ENCODE results near the gene PRMT5.
"Not testable (repeated sequence)": the region's sequence is repeated elsewhere in the genome, so short reads cannot be mapped to it uniquely, and the experiment has no call there.

The PRMT5 gene

GRCh38 chr14:22955702-22956569 lies 26.8 kb upstream of the PRMT5 start:
- H3K4me3 ChIP-seq (ENCODE audit: control insufficient read depth, low read depth, low read length) = peak overlapping the region; percentile 74
- no peak for TF ChIP-seq CTCF (conservative IDR thresholded peaks at IDR 0.05; ENCODE audit: control insufficient read depth, insufficient read depth, low read depth, low read length)
- no peak for DNase-seq (ENCODE audit: low read depth)

DNA sequence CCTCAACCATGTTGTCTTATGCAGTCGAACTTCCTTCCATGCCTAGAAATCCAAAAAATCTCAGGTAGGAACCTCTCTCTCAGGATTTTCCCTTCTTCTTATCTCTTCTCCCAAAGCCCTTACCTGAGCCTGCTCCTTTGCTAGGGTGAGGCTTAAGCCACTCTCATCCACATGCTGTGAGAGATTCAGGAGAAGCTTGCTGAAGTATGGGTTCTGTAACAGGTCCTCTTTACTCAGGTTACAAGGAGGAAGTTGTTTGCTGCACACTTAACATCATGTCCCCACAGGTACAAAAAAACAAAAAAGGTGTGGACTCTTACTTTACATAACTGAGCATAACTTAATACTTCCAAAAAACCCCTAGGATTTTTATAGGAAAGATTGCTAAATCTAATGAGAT lies 23.2 kb upstream of the PRMT5 start:
- H3K4me3 ChIP-seq (ENCODE audit: control insufficient read depth, low read depth, low read length) = no peak overlapping the region
- no peak for TF ChIP-seq CTCF (conservative IDR thresholded peaks at IDR 0.05; ENCODE audit: control insufficient read depth, insufficient read depth, low read depth, low read length)
- DNase-seq (ENCODE audit: low read depth) = no peak

GRCh38 chr14:22951795-22952194 lies 22.6 kb upstream of the PRMT5 start:
- H3K4me3 ChIP-seq (ENCODE audit: control insufficient read depth, low read depth, low read length); DNase-seq (ENCODE audit: low read depth): not testable (repeated sequence)

- DNase-seq (ENCODE audit: low read depth) = no peak
- no peak overlapping the region for H3K4me3 ChIP-seq (ENCODE audit: control insufficient read depth, low read depth, low read length)
- no peak for TF ChIP-seq CTCF (conservative IDR thresholded peaks at IDR 0.05; ENCODE audit: control insufficient read depth, insufficient read depth, low read depth, low read length)
These were observed 16.5 kb upstream of the PRMT5 start for GRCh38 chr14:22945642-22946041.

DNA sequence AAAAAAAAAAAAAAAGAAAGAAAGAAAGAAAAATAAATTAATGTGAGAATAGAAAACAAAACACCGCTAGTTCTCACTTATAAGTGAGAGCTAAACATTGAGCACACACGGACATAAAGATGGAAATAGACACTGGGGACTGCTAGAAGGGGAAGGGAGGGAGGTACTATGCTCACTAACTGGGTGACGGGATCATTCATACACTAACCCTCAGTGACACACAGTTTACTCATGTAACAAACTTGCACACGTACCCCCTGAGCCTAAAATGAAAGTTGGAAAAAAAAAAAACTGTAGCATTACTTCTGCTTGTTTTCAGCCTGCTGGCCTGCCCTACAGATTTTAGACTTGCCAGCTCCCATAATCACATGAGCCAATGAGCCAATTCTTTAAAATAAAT lies 10.5 kb upstream of the PRMT5 start:
- peak; percentile 78 for DNase-seq (ENCODE audit: low read depth)
- H3K4me3 ChIP-seq (ENCODE audit: control insufficient read depth, low read depth, low read length) = no peak overlapping the region
- no peak for TF ChIP-seq CTCF (conservative IDR thresholded peaks at IDR 0.05; ENCODE audit: control insufficient read depth, insufficient read depth, low read depth, low read length)

DNA sequence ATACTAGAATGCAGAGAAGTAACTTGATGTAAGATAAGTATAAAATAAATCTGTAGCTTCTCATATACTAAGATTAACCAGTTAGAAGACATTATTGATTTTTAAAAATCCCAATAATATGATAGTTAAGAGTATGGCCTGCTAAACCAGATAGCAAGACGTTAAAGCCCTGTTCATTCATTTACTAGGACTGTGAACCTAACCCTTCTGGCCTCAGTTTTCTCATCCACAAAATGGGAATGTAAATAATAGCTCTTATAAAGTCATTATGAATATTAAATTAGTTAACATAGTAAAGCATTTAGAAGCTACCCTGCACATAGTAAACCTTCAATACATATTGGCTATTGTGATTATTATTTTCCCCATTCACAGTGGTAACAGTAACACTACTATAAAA lies 6.0 kb upstream of the PRMT5 start:
- TF ChIP-seq CTCF (conservative IDR thresholded peaks at IDR 0.05; ENCODE audit: control insufficient read depth, insufficient read depth, low read depth, low read length) = no peak
- DNase-seq (ENCODE audit: low read depth) = no peak
- no peak overlapping the region for H3K4me3 ChIP-seq (ENCODE audit: control insufficient read depth, low read depth, low read length)

DNA sequence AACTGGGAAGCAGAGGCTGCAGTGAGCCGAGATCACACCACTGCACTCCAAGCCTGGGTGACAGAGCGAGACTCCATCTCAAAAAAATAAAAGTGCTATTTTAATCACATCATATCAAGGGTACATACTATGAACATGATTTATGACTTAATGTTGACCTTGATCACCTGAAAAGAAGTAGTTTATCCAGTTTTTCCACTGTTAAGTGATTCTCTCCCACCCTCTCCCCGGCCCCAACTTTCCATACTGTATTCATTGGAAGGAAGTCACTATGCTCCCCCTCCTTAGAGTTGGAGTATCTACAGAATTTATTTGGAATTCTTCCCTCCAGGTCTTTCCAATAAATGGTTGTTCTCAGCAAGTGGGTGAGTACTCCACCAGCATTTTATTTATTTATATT lies 3.0 kb upstream of the PRMT5 start:
- TF ChIP-seq CTCF (conservative IDR thresholded peaks at IDR 0.05; ENCODE audit: control insufficient read depth, insufficient read depth, low read depth, low read length) = no peak
- no peak overlapping the region for H3K4me3 ChIP-seq (ENCODE audit: control insufficient read depth, low read depth, low read length)
- no peak for DNase-seq (ENCODE audit: low read depth)

Data from fibroblast of mammary gland (primary cell).